HG03097 (cell line): ENCODE measurements around the gene MMD.
"Not testable (repeated sequence)": the region's sequence is repeated elsewhere in the genome, so short reads cannot be mapped to it uniquely, and the experiment has no call there.

ENCODE experiments used
- ATAC-seq: cut with Tn5 transposase; IDR thresholded peaks from one replicate; pipeline ENCODE4 v1.9.1; 2021; ENCODE audit not compliant: unreplicated experiment, low FRiP score

Gene MMD

GRCh38 chr17:55402374-55402773 is 19.3 kb downstream of the MMD start:
- no peak for ATAC-seq

GRCh38 chr17:55398689-55399088 is 22.9 kb downstream of the MMD start:
- no peak for ATAC-seq

GRCh38 chr17:55395803-55396505 is 25.7 kb downstream of the MMD start:
- no peak for ATAC-seq

GRCh38 chr17:55394357-55395021 is 27.1 kb downstream of the MMD start:
- ATAC-seq = no peak

GRCh38 chr17:55391764-55392467 is 29.7 kb downstream of the MMD start:
- no peak for ATAC-seq

- no peak for ATAC-seq
Measured at GRCh38 chr17:55391244-55391757, 30.3 kb downstream of the MMD start.

- no peak for ATAC-seq
Measured at GRCh38 chr17:55390364-55390977, 31.2 kb downstream of the MMD start.

- not testable (repeated sequence) for ATAC-seq
Measured at GRCh38 chr17:55389715-55390114, 31.9 kb downstream of the MMD start.

GRCh38 chr17:55388842-55389241 is 32.8 kb downstream of the MMD start:
- no peak for ATAC-seq

GRCh38 chr17:55386796-55387332 is 34.8 kb downstream of the MMD start:
- ATAC-seq = no peak

- ATAC-seq = no peak
Measured at GRCh38 chr17:55384643-55385232, 36.9 kb downstream of the MMD start.

- ATAC-seq = no peak
Measured at GRCh38 chr17:55383771-55384642, 37.6 kb downstream of the MMD start.

GRCh38 chr17:55381017-55381770 is 40.4 kb downstream of the MMD start:
- no peak for ATAC-seq

GRCh38 chr17:55377671-55378275 is 43.9 kb downstream of the MMD start:
- no peak for ATAC-seq

GRCh38 chr17:55368706-55369105 is 52.9 kb downstream of the MMD start:
- no peak for ATAC-seq

- no peak for ATAC-seq
Measured at GRCh38 chr17:55366020-55366481, 55.6 kb downstream of the MMD start.

- no peak for ATAC-seq
Measured at GRCh38 chr17:55363033-55363432, 58.6 kb downstream of the MMD start.

GRCh38 chr17:55360971-55361370 is 60.7 kb downstream of the MMD start:
- no peak for ATAC-seq
